ENCODE results near the gene SMYD5.
A peak's percentile ranks its signal among the peaks of the same experiment; 100 is the strongest.

SMYD5 gene

DNA sequence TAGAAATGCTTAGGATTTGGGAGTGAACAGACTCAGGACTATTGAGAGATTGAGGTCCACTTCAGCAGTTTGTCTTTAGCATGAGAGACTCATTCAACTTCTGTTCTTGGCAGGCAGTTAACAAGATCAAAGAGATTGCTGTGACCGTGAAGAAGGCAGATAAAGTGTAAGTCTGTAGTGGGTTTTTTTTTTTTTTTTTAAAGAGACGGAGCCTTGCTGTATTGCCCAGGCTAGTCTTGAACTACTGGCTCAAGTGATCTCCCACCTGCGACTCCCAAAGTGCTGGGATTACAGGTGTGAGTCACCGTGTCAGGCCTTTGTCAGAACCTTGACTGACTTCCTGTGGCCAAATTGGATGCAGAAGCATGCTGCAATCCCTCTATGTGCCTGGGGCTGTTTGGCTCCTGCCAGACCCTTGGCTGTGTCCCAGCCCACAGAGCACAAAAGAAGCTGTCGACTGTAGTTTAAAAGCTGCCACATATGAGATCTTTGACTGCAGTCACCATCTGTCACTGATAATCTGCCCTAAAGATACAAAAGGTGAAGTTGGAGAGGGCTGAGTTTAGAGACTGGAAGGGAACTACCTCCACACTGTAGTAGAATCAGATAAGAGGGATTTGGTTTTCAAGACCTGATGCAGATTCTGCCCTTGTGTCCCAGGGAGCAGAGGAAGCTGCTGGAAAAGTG lies 30.0 kb downstream of the SMYD5 start:
- TF ChIP-seq ZFX (IDR thresholded peaks at IDR 0.05; ENCODE audit: borderline replicate concordance), result no peak
- TF ChIP-seq CTCF (IDR thresholded peaks at IDR 0.05), result no peak
- H3K27ac ChIP-seq, result peak overlapping the region; percentile 34

DNA sequence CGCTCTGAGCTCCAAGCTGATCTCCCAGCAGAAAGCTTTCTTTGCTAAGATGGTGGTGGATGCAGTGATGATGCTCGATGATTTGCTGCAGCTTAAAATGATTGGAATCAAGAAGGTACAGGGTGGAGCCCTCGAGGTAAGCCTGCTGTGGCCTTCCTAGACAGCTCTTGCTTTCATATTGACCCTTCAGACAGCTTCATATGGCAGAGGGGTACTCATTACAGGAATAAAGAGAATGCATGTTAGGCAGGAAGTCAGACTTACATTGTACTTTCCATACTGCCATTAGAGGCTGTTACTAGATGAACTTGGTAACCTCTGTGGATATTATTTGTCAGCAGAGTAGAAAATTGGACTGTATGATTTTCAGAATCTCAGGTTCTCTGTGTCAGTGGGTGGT lies 30.5 kb downstream of the SMYD5 start:
- H3K27ac ChIP-seq, result peak overlapping the region; percentile 34; the same call in 1 of the 2 replicates

GRCh38 chr2:73246850-73247249 lies 32.8 kb downstream of the SMYD5 start:
- no peak for TF ChIP-seq ZFX (IDR thresholded peaks at IDR 0.05; ENCODE audit: borderline replicate concordance)
- TF ChIP-seq CTCF (IDR thresholded peaks at IDR 0.05), result no peak
- H3K27ac ChIP-seq, result no peak overlapping the region

More for the DNA sequence above, 30.5 kb downstream of the SMYD5 start:
- TF ChIP-seq ZFX (IDR thresholded peaks at IDR 0.05; ENCODE audit: borderline replicate concordance), result no peak

- H3K27ac ChIP-seq, result no peak overlapping the region
- TF ChIP-seq ZFX (IDR thresholded peaks at IDR 0.05; ENCODE audit: borderline replicate concordance), result no peak
- no peak for TF ChIP-seq CTCF (IDR thresholded peaks at IDR 0.05)
Observed at GRCh38 chr2:73249636-73250035, 35.6 kb downstream of the SMYD5 start.

- no peak overlapping the region for H3K27ac ChIP-seq
- no peak for TF ChIP-seq ZFX (IDR thresholded peaks at IDR 0.05; ENCODE audit: borderline replicate concordance)
- TF ChIP-seq CTCF (IDR thresholded peaks at IDR 0.05), result no peak
Observed at GRCh38 chr2:73250872-73251846, 37.1 kb downstream of the SMYD5 start.

DNA sequence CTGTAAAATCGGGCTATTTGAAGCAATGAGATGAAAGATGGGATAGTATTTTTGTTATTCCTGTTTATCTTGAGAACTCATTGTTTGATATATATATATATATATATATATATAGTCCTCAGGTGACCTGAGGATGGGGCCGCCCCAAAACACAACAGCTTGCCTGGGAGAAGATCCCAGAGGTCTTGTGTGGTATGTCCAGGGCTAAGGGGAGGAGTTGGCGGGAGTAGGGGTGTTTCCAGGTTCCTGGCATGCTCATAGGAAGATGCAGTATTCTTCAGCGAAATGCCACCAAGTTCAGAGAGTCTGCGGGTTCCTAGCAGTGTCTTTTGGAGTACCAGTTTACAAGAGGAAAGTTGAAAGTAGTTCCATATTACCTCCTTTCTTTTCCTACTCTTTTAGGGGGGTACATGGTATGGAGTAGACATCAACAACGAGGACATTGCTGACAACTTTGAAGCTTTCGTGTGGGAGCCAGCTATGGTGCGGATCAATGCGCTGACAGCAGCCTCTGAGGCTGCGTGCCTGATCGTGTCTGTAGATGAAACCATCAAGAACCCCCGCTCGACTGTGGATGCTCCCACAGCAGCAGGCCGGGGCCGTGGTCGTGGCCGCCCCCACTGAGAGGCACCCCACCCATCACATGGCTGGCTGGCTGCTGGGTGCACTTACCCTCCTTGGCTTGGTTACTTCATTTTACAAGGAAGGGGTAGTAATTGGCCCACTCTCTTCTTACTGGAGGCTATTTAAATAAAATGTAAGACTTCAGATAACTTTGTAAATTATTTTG lies 38.4 kb downstream of the SMYD5 start:
- no peak for TF ChIP-seq ZFX (IDR thresholded peaks at IDR 0.05; ENCODE audit: borderline replicate concordance)
- TF ChIP-seq CTCF (IDR thresholded peaks at IDR 0.05), result no peak

GRCh38 chr2:73253400-73253799 lies 39.4 kb downstream of the SMYD5 start:
- peak overlapping the region; percentile 65 for H3K27ac ChIP-seq
- no peak for TF ChIP-seq ZFX (IDR thresholded peaks at IDR 0.05; ENCODE audit: borderline replicate concordance)
- TF ChIP-seq CTCF (IDR thresholded peaks at IDR 0.05), result no peak

More for the DNA sequence above, 38.4 kb downstream of the SMYD5 start:
- H3K27ac ChIP-seq, result peak overlapping the region; percentile 65; the same call in 1 of the 2 replicates
